BLaER1 treated with 17β-estradiol and CSF1 and Interleukin-3, amounts not matched to agents 10 nM and 100 nM (cell line): ENCODE data around the gene FABP3.

Experiments used
- H3K27ac ChIP-seq, 11 experiments: shearing (Covaris generic); formaldehyde crosslinking; 2 replicates each; pipeline ENCODE4 v1.8.1; 2022
- H3K27me3 ChIP-seq, 11 experiments: shearing (Covaris generic); formaldehyde crosslinking; 2 replicates each; pipeline ENCODE4 v1.8.1; 2022
- H3K36me3 ChIP-seq, 11 experiments: shearing (Covaris generic); formaldehyde crosslinking; 2 replicates each; pipeline ENCODE4 v1.8.1; 2022
- H3K4me1 ChIP-seq, 10 experiments: shearing (Covaris generic); formaldehyde crosslinking; 2 replicates each; pipeline ENCODE4 v1.8.1; 2022
- H3K4me2 ChIP-seq, 11 experiments: shearing (Covaris generic); formaldehyde crosslinking; 2 replicates each; pipeline ENCODE4 v1.8.1; 2022
- H3K4me3 ChIP-seq, 10 experiments: shearing (Covaris generic); formaldehyde crosslinking; 2 replicates each; pipeline ENCODE4 v1.8.1; 2022
- H3K9ac ChIP-seq, 11 experiments: shearing (Covaris generic); formaldehyde crosslinking; 2 replicates each; pipeline ENCODE4 v1.8.1; 2022
- H3K9me3 ChIP-seq, 11 experiments: shearing (Covaris generic); formaldehyde crosslinking; replicated peaks in 1 of 11; 2 replicates each; pipeline ENCODE4 v1.8.1; 2022
- H4K20me1 ChIP-seq, 11 experiments: shearing (Covaris generic); formaldehyde crosslinking; 2 replicates each; pipeline ENCODE4 v1.8.1; 2022
- Cebpa-rat ChIP-seq, 11 experiments: shearing (Covaris generic); IDR thresholded peaks; 2 replicates each; pipeline ENCODE4 v1.8.1; 2022

The FABP3 gene

GRCh38 chr1:31380181-31380580, 7.3 kb upstream of the FABP3 start:
- no peak overlapping the region for H3K4me2 ChIP-seq
- no peak overlapping the region for H3K9ac ChIP-seq
- H4K20me1 ChIP-seq: no peaks in the 10 kb centered on the region
- no peaks in the 10 kb centered on the region for H3K36me3 ChIP-seq
- no peak overlapping the region for H3K4me3 ChIP-seq
- no peaks in the 10 kb centered on the region for H3K27me3 ChIP-seq
- H3K27ac ChIP-seq: no peak overlapping the region
- no peaks in the 10 kb centered on the region for H3K4me1 ChIP-seq
- H3K9me3 ChIP-seq: no peaks in the 10 kb centered on the region
- TF ChIP-seq Cebpa-rat (IDR thresholded peaks at IDR 0.05): no peak

GRCh38 chr1:31378001-31378400, 5.1 kb upstream of the FABP3 start:
- Histone ChIP-seq H3K27ac (no peak overlapping the region), H4K20me1 (peaks cover 0 to 2% (median 0%) of the 10 kb centered on the region in 11 experiments; a peak in 1 of 22 replicates), H3K4me3 (no peak overlapping the region), H3K4me1 (peaks cover 5 to 11% (median 9%) of the 10 kb centered on the region in 10 experiments), H3K9ac (no peak overlapping the region), H3K27me3 (peaks cover 0 to 3% (median 0%) of the 10 kb centered on the region in 11 experiments; a peak in 4 of 22 replicates), H3K4me2 (no peak overlapping the region), H3K9me3 (no peaks in the 10 kb centered on the region), H3K36me3 (no peaks in the 10 kb centered on the region)
- TF ChIP-seq Cebpa-rat (IDR thresholded peaks at IDR 0.05): no peak

DNA sequence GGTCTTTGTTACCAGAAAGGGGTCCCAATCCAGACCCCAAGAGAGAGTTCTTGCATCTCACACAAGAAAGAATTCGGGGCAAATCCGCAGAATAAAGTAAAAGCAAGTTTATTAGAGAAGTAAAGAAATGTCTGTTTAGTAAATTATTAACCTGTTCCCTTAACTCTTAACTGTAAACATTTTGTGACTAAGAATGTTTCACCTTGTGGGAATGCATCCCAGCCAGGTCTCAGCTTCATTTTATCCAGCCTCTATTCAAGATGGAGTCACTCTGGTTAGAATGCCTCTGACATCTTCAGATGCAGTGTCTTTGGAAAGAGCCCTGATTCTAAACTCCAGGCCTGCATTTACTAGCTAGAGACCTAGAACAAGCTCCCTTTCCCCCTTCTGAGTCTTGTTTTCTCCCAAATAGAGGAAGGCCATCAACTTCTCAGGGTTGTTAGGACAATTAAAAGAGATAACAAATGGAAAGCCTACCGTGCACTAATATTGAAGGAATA, 4.5 kb upstream of the FABP3 start:
- H3K4me2 ChIP-seq: no peak overlapping the region

DNA sequence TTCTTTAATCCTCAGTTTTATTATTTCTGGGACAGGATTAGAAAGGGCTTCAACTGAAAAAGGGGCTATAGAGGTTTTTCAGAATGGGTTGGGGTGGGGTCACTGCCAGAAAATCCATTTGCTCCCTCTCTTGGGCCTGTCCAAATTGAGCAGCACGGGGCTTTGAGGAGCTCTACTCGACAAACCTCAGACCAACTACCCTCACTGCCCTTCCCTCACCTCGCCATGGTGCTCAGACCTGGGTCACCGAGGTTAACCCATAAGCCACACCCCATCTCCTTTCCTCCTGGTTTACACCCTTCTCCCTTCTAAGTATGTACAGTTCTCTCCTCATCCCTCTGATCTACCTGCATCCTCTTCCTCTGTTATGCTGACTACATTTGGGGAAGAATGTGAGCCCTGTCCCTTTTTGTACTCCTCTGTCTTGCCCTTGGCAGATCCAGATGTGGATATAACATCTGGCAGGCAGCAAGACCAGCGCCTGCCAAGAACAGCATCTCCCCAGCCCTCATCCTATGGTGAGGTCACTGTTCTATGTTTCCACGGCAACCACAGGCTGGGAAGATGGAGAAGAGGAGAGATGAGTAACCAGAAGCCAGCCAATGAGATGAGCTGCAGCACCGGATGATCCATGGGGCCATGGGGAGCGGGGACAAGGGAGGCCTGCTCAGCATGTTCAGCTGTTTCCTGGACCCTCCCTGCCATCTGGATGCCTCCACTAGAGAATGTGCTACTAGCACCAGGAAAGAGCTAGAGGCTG, 3.7 kb upstream of the FABP3 start:
- Histone ChIP-seq H3K27ac (no peak overlapping the region), H3K4me1 (peaks cover 18 to 24% (median 21%) of the 10 kb centered on the region in 10 experiments), H3K27me3 (peaks cover 0 to 10% (median 0%) of the 10 kb centered on the region in 11 experiments; a peak in 4 of 22 replicates), H3K4me2 (no peak overlapping the region), H3K9ac (no peak overlapping the region), H4K20me1 (peaks cover 0 to 11% (median 0%) of the 10 kb centered on the region in 11 experiments; a peak in 2 of 22 replicates), H3K36me3 (no peaks in the 10 kb centered on the region), H3K4me3 (no peak overlapping the region), H3K9me3 (no peaks in the 10 kb centered on the region)
- TF ChIP-seq Cebpa-rat (IDR thresholded peaks at IDR 0.05): no peak

More for the DNA sequence above, 4.5 kb upstream of the FABP3 start:
- Histone ChIP-seq H3K4me1 (peaks cover 10 to 17% (median 14%) of the 10 kb centered on the region in 10 experiments), H3K27me3 (peaks cover 0 to 9% (median 0%) of the 10 kb centered on the region in 11 experiments; a peak in 4 of 22 replicates), H3K27ac (no peak overlapping the region), H3K36me3 (no peaks in the 10 kb centered on the region), H3K9ac (no peak overlapping the region), H4K20me1 (peaks cover 0 to 7% (median 0%) of the 10 kb centered on the region in 11 experiments; a peak in 1 of 22 replicates), H3K4me3 (no peak overlapping the region), H3K9me3 (no peaks in the 10 kb centered on the region)
- no peak for TF ChIP-seq Cebpa-rat (IDR thresholded peaks at IDR 0.05)

- no peak overlapping the region for H3K27ac ChIP-seq
- no peak for TF ChIP-seq Cebpa-rat (IDR thresholded peaks at IDR 0.05)
- no peak overlapping the region for H3K4me3 ChIP-seq
- H3K4me1 ChIP-seq: peaks cover 18 to 34% (median 22%) of the 10 kb centered on the region in 10 experiments
- peaks cover 0 to 18% (median 0%) of the 10 kb centered on the region in 11 experiments; a peak in 2 of 22 replicates for H4K20me1 ChIP-seq
- no peaks in the 10 kb centered on the region for H3K36me3 ChIP-seq
- no peak overlapping the region for H3K9ac ChIP-seq
- H3K9me3 ChIP-seq: no peaks in the 10 kb centered on the region
- peaks cover 0 to 10% (median 0%) of the 10 kb centered on the region in 11 experiments; a peak in 4 of 22 replicates for H3K27me3 ChIP-seq
- H3K4me2 ChIP-seq: peak overlapping the region in 1 of 11 experiments; percentile 97; a peak in 1 of 22 replicates
Measured at GRCh38 chr1:31374511-31375196, 1.8 kb upstream of the FABP3 start.

- H3K4me3 ChIP-seq: peak overlapping the region in 2 of 10 experiments; percentile 59 to 67; a peak in 1 of 20 replicates
Measured at GRCh38 chr1:31373897-31374486, 1.1 kb upstream of the FABP3 start.

DNA sequence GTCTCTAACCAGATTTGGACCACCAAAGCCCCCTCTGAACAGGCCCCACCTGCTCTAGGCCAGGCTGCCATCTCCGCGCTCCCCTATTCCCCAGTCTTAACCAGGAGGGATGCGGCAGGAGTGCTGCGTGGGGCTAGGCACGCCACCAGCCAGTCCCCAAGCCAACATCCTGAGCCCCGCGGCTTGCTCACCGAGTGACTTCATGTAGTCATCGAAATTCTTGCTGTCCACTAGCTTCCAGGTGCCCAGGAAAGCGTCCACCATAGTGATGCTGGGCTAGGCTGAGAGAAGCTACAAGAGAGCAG, 173 bp downstream of the FABP3 start:
- H3K27me3 ChIP-seq: peaks cover 0 to 10% (median 0%) of the 10 kb centered on the region in 11 experiments; a peak in 4 of 22 replicates
- H3K27ac ChIP-seq: peak overlapping the region in 8 of 11 experiments; percentile 37 to 54 (median 44); a peak in 9 of 22 replicates
- peaks cover 0 to 12% (median 5%) of the 10 kb centered on the region in 11 experiments; a peak in 9 of 22 replicates for H3K36me3 ChIP-seq
- H3K4me2 ChIP-seq: peak overlapping the region; percentile 85 to 100 (median 97)
- no peak for TF ChIP-seq Cebpa-rat (IDR thresholded peaks at IDR 0.05)
- peak overlapping the region; percentile 45 to 74 (median 67) for H3K9ac ChIP-seq
- peaks cover 18 to 44% (median 22%) of the 10 kb centered on the region in 10 experiments for H3K4me1 ChIP-seq
- H3K9me3 ChIP-seq: no peaks in the 10 kb centered on the region
- peaks cover 0 to 18% (median 0%) of the 10 kb centered on the region in 11 experiments; a peak in 2 of 22 replicates for H4K20me1 ChIP-seq
- H3K4me3 ChIP-seq: peak overlapping the region; percentile 42 to 67 (median 56)

More at GRCh38 chr1:31373897-31374486, 1.1 kb upstream of the FABP3 start:
- no peaks in the 10 kb centered on the region for H3K36me3 ChIP-seq
- H3K27ac ChIP-seq: no peak overlapping the region
- H3K27me3 ChIP-seq: peaks cover 0 to 10% (median 0%) of the 10 kb centered on the region in 11 experiments; a peak in 4 of 22 replicates
- H3K9ac ChIP-seq: peak overlapping the region in 1 of 11 experiments; percentile 69; a peak in 1 of 22 replicates
- no peak for TF ChIP-seq Cebpa-rat (IDR thresholded peaks at IDR 0.05)
- H3K9me3 ChIP-seq: no peaks in the 10 kb centered on the region
- H4K20me1 ChIP-seq: peaks cover 0 to 18% (median 0%) of the 10 kb centered on the region in 11 experiments; a peak in 2 of 22 replicates
- H3K4me2 ChIP-seq: peak overlapping the region; percentile 85 to 100 (median 97)
- H3K4me1 ChIP-seq: peaks cover 18 to 34% (median 22%) of the 10 kb centered on the region in 10 experiments

- Histone ChIP-seq H3K9ac (peak overlapping the region in 1 of 11 experiments; percentile 70; a peak in 2 of 22 replicates), H3K36me3 (peaks cover 2 to 18% (median 11%) of the 10 kb centered on the region in 11 experiments; a peak in 15 of 22 replicates), H3K27me3 (peaks cover 0 to 10% (median 0%) of the 10 kb centered on the region in 11 experiments; a peak in 4 of 22 replicates), H3K4me2 (peak overlapping the region; percentile 85 to 100 (median 97)), H3K27ac (no peak overlapping the region; a peak in 1 of 22 replicates), H4K20me1 (peaks cover 0 to 18% (median 0%) of the 10 kb centered on the region in 11 experiments; a peak in 2 of 22 replicates), H3K4me3 (peak overlapping the region in 2 of 10 experiments; percentile 42 to 50; a peak in 2 of 20 replicates), H3K9me3 (no peaks in the 10 kb centered on the region), H3K4me1 (peaks cover 18 to 44% (median 22%) of the 10 kb centered on the region in 10 experiments)
- no peak for TF ChIP-seq Cebpa-rat (IDR thresholded peaks at IDR 0.05)
Measured at GRCh38 chr1:31372051-31372450, 825 bp downstream of the FABP3 start.
